GM23338 (cell line): ENCODE data around the gene SEPHS1. TPM values are rescaled to one million over a fixed set of nuclear protein-coding genes. Genes with fewer than 3 reads are reported as not detected.

Source experiments
- ATAC-seq: fragments of 200-7000 bp; cut with Tn5 transposase; 3 replicates; pipeline ENCODE4 v1.9.1; 2020
- DNase-seq: peaks from one replicate; pipeline ENCODE4 v3.0.0-alpha.2; 2015; ENCODE audit warnings: low spot score
- H2AFZ ChIP-seq: fragments of 200-600 bp; sonication (generic); 2 replicates; pipeline ENCODE4 v1.8.0; 2016; ENCODE audit warnings: antibody characterized with exemption, mild to moderate bottlenecking, moderate library complexity
- H3F3A ChIP-seq: fragments of 200-600 bp; sonication (generic); replicated peaks from 2 replicates; pipeline ENCODE4 v1.8.0; 2017; ENCODE audit warnings: antibody characterized with exemption, mixed run types, low read depth
- H3K27ac ChIP-seq: fragments of 200-600 bp; sonication (generic); 2 replicates; pipeline ENCODE4 v1.6.1; 2016; ENCODE audit warnings: low read depth
- H3K27me3 ChIP-seq: fragments of 200-600 bp; sonication (generic); 2 replicates; pipeline ENCODE4 v1.8.0; 2016; ENCODE audit warnings: mild to moderate bottlenecking, mixed run types, moderate library complexity; ENCODE audit not compliant: insufficient read depth
- H3K36me3 ChIP-seq: fragments of 200-600 bp; sonication (generic); 2 replicates; pipeline ENCODE4 v1.8.0; 2016; ENCODE audit warnings: mild to moderate bottlenecking; ENCODE audit not compliant: insufficient read depth
- H3K4me1 ChIP-seq: fragments of 200-600 bp; sonication (generic); 2 replicates; pipeline ENCODE4 v1.8.0; 2016; ENCODE audit warnings: mild to moderate bottlenecking, moderate library complexity; ENCODE audit not compliant: insufficient read depth
- H3K4me2 ChIP-seq: fragments of 200-600 bp; sonication (generic); 2 replicates; pipeline ENCODE4 v1.7.1; 2017; ENCODE audit warnings: mixed run types
- H3K4me3 ChIP-seq: fragments of 200-600 bp; sonication (generic); 2 replicates; pipeline ENCODE4 v1.6.1; 2016; ENCODE audit warnings: mixed run types
- H3K79me2 ChIP-seq: fragments of 200-600 bp; sonication (generic); replicated peaks from 2 replicates; pipeline ENCODE4 v1.8.0; 2017; ENCODE audit warnings: mild to moderate bottlenecking; ENCODE audit not compliant: insufficient read depth
- H3K9me2 ChIP-seq: fragments of 200-600 bp; sonication (generic); 2 replicates; pipeline ENCODE4 v1.8.0; 2017; ENCODE audit not compliant: insufficient read depth
- H4K20me1 ChIP-seq: fragments of 200-600 bp; sonication (generic); replicated peaks from 2 replicates; pipeline ENCODE4 v1.8.0; 2017; ENCODE audit warnings: mild to moderate bottlenecking; ENCODE audit not compliant: insufficient read depth
- H3K27ac Mint-ChIP-seq: 2 replicates; pipeline ENCODE4 v1.8.0; 2020; ENCODE audit warnings: inconsistent platforms, mild to moderate bottlenecking, moderate library complexity, mixed read lengths
- H3K27me3 Mint-ChIP-seq: 3 replicates; pipeline ENCODE4 v1.8.0; 2022; ENCODE audit warnings: low read depth, mild to moderate bottlenecking, moderate library complexity, mixed read lengths, inconsistent platforms; ENCODE audit not compliant: insufficient read depth, poor library complexity
- H3K36me3 Mint-ChIP-seq: 3 replicates; pipeline ENCODE4 v1.8.0; 2021; ENCODE audit warnings: low read depth, mild to moderate bottlenecking, inconsistent platforms, moderate library complexity, mixed read lengths
- H3K4me1 Mint-ChIP-seq: 3 replicates; pipeline ENCODE4 v1.8.0; 2020; ENCODE audit warnings: mild to moderate bottlenecking, inconsistent platforms, mixed read lengths
- H3K4me3 Mint-ChIP-seq: 3 replicates; pipeline ENCODE4 v1.8.0; 2021; ENCODE audit warnings: moderate library complexity, mild to moderate bottlenecking, inconsistent platforms, mixed read lengths
- H3K9me3 Mint-ChIP-seq: 3 replicates; pipeline ENCODE4 v1.8.0; 2020; ENCODE audit warnings: moderate library complexity, mild to moderate bottlenecking, inconsistent platforms, mixed read lengths
- CREB1 ChIP-seq: fragments of 250-450 bp; sonication (Bioruptor Pico); IDR thresholded peaks from 2 replicates; pipeline ENCODE4 v1.5.0; 2020; ENCODE audit warnings: low read depth, mild to moderate bottlenecking, moderate library complexity
- EZH2phosphoT487 ChIP-seq: fragments of 200-600 bp; sonication (generic); IDR thresholded peaks from one replicate; pipeline ENCODE4 v1.8.1; 2018; ENCODE audit warnings: antibody characterized with exemption; ENCODE audit not compliant: unreplicated experiment
- NANOG ChIP-seq: IDR thresholded peaks from 2 replicates; pipeline ENCODE4 v1.6.1; 2016; ENCODE audit warnings: antibody characterized with exemption, borderline replicate concordance
- polyA plus RNA-seq: library from polyadenylated mRNA; unstranded; fragments of >200 nt; fragmentation: Nextera tagmentation; extraction: Ambion mirVana; gene quantifications from 2 replicates; pipeline ENCODE4 v1.2.1, GENCODE V29; 2016
- total RNA-seq: library from RNA; depleted of rRNA; stranded (reverse); fragments of >200 nt; shearing (Covaris generic); gene quantifications from 2 replicates; pipeline ENCODE4 v1.2.3, GENCODE V29; 2014
- TF ChIP-seq, protein P1 (sequence below): fragments of 250-450 bp; sonication (Bioruptor Pico); IDR thresholded peaks from 2 replicates; pipeline ENCODE4 v1.5.0; 2020; ENCODE audit warnings: mild to moderate bottlenecking, moderate library complexity
- TF ChIP-seq, protein P2 (sequence below): IDR thresholded peaks from 2 replicates; pipeline ENCODE4 v1.6.1; 2016; ENCODE audit warnings: antibody characterized with exemption
- TF ChIP-seq, protein P3 (sequence below), 2 experiments: fragments of 200-600 bp in 1 of 2; sonication (generic) in 1 of 2; conservative IDR thresholded peaks; 2 replicates each; pipeline versions ENCODE4 v1.5.1 to v1.6.1; 2016 to 2017; ENCODE audit warnings: antibody characterized with exemption in 2 of 2, low read depth in 2 of 2, mild to moderate bottlenecking in 2 of 2, moderate library complexity in 1 of 2
- TF ChIP-seq, protein P4 (sequence below): IDR thresholded peaks from one replicate; pipeline ENCODE4 v1.6.1; 2018; ENCODE audit warnings: antibody characterized with exemption; ENCODE audit not compliant: unreplicated experiment

Gene SEPHS1
- total and polyA plus RNA-seq, 2 experiments from 2014 or later, result 260 to 609 TPM

DNA sequence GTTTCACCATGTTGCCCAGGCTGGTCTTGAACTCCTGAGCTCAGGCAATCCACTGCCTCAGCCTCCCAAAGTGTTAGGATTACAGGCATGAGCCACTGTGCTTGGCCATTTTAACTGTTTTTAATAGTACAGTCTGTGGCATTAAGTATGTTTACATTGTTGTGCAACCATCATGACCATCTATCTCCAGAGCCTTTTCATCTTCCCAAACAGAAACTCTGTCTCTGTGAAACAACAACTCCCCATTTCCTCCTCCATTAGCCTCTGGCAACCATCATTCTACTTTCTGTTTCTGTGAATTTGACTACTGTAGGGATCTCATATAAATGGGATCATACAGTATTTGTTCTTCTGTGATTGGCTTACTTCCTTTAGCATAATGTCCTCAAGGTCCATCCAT lies 48.3 kb upstream of the SEPHS1 start (continued):
- TF ChIP-seq, protein P1, sequence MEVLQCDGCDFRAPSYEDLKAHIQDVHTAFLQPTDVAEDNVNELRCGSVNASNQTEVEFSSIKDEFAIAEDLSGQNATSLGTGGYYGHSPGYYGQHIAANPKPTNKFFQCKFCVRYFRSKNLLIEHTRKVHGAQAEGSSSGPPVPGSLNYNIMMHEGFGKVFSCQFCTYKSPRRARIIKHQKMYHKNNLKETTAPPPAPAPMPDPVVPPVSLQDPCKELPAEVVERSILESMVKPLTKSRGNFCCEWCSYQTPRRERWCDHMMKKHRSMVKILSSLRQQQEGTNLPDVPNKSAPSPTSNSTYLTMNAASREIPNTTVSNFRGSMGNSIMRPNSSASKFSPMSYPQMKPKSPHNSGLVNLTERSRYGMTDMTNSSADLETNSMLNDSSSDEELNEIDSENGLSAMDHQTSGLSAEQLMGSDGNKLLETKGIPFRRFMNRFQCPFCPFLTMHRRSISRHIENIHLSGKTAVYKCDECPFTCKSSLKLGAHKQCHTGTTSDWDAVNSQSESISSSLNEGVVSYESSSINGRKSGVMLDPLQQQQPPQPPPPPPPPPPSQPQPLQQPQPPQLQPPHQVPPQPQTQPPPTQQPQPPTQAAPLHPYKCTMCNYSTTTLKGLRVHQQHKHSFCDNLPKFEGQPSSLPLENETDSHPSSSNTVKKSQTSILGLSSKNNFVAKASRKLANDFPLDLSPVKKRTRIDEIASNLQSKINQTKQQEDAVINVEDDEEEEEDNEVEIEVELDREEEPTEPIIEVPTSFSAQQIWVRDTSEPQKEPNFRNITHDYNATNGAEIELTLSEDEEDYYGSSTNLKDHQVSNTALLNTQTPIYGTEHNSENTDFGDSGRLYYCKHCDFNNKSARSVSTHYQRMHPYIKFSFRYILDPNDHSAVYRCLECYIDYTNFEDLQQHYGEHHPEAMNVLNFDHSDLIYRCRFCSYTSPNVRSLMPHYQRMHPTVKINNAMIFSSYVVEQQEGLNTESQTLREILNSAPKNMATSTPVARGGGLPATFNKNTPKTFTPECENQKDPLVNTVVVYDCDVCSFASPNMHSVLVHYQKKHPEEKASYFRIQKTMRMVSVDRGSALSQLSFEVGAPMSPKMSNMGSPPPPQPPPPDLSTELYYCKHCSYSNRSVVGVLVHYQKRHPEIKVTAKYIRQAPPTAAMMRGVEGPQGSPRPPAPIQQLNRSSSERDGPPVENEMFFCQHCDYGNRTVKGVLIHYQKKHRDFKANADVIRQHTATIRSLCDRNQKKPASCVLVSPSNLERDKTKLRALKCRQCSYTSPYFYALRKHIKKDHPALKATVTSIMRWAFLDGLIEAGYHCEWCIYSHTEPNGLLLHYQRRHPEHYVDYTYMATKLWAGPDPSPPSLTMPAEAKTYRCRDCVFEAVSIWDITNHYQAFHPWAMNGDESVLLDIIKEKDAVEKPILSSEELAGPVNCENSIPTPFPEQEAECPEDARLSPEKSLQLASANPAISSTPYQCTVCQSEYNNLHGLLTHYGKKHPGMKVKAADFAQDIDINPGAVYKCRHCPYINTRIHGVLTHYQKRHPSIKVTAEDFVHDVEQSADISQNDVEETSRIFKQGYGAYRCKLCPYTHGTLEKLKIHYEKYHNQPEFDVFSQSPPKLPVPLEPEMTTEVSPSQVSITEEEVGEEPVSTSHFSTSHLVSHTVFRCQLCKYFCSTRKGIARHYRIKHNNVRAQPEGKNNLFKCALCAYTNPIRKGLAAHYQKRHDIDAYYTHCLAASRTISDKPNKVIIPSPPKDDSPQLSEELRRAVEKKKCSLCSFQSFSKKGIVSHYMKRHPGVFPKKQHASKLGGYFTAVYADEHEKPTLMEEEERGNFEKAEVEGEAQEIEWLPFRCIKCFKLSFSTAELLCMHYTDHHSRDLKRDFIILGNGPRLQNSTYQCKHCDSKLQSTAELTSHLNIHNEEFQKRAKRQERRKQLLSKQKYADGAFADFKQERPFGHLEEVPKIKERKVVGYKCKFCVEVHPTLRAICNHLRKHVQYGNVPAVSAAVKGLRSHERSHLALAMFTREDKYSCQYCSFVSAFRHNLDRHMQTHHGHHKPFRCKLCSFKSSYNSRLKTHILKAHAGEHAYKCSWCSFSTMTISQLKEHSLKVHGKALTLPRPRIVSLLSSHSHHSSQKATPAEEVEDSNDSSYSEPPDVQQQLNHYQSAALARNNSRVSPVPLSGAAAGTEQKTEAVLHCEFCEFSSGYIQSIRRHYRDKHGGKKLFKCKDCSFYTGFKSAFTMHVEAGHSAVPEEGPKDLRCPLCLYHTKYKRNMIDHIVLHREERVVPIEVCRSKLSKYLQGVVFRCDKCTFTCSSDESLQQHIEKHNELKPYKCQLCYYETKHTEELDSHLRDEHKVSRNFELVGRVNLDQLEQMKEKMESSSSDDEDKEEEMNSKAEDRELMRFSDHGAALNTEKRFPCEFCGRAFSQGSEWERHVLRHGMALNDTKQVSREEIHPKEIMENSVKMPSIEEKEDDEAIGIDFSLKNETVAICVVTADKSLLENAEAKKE (CRISPR knock-in tag), result no peak
- no peak for TF ChIP-seq NANOG
- TF ChIP-seq, protein P2, sequence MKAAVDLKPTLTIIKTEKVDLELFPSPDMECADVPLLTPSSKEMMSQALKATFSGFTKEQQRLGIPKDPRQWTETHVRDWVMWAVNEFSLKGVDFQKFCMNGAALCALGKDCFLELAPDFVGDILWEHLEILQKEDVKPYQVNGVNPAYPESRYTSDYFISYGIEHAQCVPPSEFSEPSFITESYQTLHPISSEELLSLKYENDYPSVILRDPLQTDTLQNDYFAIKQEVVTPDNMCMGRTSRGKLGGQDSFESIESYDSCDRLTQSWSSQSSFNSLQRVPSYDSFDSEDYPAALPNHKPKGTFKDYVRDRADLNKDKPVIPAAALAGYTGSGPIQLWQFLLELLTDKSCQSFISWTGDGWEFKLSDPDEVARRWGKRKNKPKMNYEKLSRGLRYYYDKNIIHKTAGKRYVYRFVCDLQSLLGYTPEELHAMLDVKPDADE, result no peak
- no peak for TF ChIP-seq EZH2phosphoT487

DNA sequence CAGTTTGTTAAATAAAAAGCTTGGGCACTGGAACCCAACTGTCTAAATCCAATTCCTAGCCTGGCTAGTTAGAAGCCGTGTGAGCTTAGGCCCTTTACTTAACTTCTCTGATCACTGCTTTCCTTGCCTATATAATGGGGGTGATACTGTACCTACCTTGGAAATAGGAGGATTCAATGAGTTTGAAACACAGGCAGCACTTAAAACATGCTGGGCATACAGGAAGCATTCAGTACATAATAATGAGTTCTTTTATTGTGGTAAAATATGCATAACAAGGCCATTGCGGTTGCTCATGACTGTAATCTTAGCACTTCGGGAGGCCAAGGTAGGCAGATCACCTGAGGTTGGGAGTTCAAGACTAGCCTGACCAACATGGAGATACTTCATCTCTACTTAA lies 47.4 kb upstream of the SEPHS1 start:
- H3K4me2 ChIP-seq, result 0 out of 2 replicates have a peak overlapping the region, but pooled peaks have one; percentile 2
- H3K79me2 ChIP-seq, result no peaks in the 10 kb centered on the region
- H3K4me3 ChIP-seq, result no peak overlapping the region
- peaks cover 24% of the 10 kb centered on the region for H3K4me1 ChIP-seq
- H3K36me3 ChIP-seq, result no peaks in the 10 kb centered on the region; the same call in 1 of the 2 replicates
- TF ChIP-seq, protein P3, sequence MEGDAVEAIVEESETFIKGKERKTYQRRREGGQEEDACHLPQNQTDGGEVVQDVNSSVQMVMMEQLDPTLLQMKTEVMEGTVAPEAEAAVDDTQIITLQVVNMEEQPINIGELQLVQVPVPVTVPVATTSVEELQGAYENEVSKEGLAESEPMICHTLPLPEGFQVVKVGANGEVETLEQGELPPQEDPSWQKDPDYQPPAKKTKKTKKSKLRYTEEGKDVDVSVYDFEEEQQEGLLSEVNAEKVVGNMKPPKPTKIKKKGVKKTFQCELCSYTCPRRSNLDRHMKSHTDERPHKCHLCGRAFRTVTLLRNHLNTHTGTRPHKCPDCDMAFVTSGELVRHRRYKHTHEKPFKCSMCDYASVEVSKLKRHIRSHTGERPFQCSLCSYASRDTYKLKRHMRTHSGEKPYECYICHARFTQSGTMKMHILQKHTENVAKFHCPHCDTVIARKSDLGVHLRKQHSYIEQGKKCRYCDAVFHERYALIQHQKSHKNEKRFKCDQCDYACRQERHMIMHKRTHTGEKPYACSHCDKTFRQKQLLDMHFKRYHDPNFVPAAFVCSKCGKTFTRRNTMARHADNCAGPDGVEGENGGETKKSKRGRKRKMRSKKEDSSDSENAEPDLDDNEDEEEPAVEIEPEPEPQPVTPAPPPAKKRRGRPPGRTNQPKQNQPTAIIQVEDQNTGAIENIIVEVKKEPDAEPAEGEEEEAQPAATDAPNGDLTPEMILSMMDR (conservative IDR thresholded peaks at IDR 0.05; ENCODE audit: low read depth in 2 of 2), result no peak
- peak; percentile 89 for TF ChIP-seq NANOG
- 0 out of 2 replicates have a peak, but pooled peaks have one; percentile 46 for TF ChIP-seq CREB1
- TF ChIP-seq, protein P2, result no peak
- TF ChIP-seq, protein P4, sequence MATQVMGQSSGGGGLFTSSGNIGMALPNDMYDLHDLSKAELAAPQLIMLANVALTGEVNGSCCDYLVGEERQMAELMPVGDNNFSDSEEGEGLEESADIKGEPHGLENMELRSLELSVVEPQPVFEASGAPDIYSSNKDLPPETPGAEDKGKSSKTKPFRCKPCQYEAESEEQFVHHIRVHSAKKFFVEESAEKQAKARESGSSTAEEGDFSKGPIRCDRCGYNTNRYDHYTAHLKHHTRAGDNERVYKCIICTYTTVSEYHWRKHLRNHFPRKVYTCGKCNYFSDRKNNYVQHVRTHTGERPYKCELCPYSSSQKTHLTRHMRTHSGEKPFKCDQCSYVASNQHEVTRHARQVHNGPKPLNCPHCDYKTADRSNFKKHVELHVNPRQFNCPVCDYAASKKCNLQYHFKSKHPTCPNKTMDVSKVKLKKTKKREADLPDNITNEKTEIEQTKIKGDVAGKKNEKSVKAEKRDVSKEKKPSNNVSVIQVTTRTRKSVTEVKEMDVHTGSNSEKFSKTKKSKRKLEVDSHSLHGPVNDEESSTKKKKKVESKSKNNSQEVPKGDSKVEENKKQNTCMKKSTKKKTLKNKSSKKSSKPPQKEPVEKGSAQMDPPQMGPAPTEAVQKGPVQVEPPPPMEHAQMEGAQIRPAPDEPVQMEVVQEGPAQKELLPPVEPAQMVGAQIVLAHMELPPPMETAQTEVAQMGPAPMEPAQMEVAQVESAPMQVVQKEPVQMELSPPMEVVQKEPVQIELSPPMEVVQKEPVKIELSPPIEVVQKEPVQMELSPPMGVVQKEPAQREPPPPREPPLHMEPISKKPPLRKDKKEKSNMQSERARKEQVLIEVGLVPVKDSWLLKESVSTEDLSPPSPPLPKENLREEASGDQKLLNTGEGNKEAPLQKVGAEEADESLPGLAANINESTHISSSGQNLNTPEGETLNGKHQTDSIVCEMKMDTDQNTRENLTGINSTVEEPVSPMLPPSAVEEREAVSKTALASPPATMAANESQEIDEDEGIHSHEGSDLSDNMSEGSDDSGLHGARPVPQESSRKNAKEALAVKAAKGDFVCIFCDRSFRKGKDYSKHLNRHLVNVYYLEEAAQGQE, result no peak
- no peak overlapping the region for H3K4me3 Mint-ChIP-seq
- ATAC-seq (peak; percentile 83), DNase-seq (peak; percentile 71)
- H3K9me2 ChIP-seq, result no peaks in the 10 kb centered on the region
- H3K27me3 ChIP-seq, result no peaks in the 10 kb centered on the region
- peaks cover 27% of the 10 kb centered on the region for H3K4me1 Mint-ChIP-seq
- 0 out of 2 replicates have a peak overlapping the region, but pooled peaks have one; percentile 57 for H3K27ac Mint-ChIP-seq
- H4K20me1 ChIP-seq, result no peaks in the 10 kb centered on the region
- no peak overlapping the region for H2AFZ ChIP-seq
- 0 out of 2 replicates have a peak, but pooled peaks cover 5% of the 10 kb centered on the region for H3F3A ChIP-seq
- peak overlapping the region; percentile 74 for H3K27ac ChIP-seq
- peaks cover 11% of the 10 kb centered on the region for H3K27me3 Mint-ChIP-seq
- H3K9me3 Mint-ChIP-seq, result peaks cover 37% of the 10 kb centered on the region
- H3K36me3 Mint-ChIP-seq, result peaks cover 24% of the 10 kb centered on the region
